Measurements from ENCODE around the gene ARID1B.

DNA sequence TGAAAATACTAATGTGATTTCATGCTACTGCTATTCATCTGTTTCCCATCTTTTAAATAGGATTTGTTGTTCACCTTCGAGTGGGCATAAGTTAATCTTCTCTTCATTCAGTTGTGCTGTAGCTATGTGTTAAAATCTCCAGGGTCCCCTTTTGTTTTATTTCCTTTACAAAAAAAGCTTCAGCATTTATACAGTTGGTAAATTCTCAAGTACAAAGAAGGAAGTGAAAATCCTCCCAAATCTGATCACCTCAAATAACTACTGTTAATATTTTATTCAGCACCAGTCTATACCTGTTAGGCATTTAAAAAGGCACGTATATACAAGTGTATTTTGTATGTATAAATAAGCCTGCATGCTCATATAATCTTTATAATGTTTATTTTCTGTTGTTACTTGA lies 294.9 kb downstream of the ARID1B start:
- TF ChIP-seq, protein P1, sequence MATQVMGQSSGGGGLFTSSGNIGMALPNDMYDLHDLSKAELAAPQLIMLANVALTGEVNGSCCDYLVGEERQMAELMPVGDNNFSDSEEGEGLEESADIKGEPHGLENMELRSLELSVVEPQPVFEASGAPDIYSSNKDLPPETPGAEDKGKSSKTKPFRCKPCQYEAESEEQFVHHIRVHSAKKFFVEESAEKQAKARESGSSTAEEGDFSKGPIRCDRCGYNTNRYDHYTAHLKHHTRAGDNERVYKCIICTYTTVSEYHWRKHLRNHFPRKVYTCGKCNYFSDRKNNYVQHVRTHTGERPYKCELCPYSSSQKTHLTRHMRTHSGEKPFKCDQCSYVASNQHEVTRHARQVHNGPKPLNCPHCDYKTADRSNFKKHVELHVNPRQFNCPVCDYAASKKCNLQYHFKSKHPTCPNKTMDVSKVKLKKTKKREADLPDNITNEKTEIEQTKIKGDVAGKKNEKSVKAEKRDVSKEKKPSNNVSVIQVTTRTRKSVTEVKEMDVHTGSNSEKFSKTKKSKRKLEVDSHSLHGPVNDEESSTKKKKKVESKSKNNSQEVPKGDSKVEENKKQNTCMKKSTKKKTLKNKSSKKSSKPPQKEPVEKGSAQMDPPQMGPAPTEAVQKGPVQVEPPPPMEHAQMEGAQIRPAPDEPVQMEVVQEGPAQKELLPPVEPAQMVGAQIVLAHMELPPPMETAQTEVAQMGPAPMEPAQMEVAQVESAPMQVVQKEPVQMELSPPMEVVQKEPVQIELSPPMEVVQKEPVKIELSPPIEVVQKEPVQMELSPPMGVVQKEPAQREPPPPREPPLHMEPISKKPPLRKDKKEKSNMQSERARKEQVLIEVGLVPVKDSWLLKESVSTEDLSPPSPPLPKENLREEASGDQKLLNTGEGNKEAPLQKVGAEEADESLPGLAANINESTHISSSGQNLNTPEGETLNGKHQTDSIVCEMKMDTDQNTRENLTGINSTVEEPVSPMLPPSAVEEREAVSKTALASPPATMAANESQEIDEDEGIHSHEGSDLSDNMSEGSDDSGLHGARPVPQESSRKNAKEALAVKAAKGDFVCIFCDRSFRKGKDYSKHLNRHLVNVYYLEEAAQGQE (tag by site-specific recombination; IDR thresholded peaks at IDR 0.05), result no peak
- TF ChIP-seq ZNF10 (tag by site-specific recombination; IDR thresholded peaks at IDR 0.05), result no peak
- TF ChIP-seq, protein P2, sequence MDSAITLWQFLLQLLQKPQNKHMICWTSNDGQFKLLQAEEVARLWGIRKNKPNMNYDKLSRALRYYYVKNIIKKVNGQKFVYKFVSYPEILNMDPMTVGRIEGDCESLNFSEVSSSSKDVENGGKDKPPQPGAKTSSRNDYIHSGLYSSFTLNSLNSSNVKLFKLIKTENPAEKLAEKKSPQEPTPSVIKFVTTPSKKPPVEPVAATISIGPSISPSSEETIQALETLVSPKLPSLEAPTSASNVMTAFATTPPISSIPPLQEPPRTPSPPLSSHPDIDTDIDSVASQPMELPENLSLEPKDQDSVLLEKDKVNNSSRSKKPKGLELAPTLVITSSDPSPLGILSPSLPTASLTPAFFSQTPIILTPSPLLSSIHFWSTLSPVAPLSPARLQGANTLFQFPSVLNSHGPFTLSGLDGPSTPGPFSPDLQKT (IDR thresholded peaks at IDR 0.05; ENCODE audit: borderline replicate concordance, low read depth, low read length), result no peak
- TF ChIP-seq CTCF (tag by site-specific recombination; IDR thresholded peaks at IDR 0.05), result no peak
- TF ChIP-seq, protein P3, sequence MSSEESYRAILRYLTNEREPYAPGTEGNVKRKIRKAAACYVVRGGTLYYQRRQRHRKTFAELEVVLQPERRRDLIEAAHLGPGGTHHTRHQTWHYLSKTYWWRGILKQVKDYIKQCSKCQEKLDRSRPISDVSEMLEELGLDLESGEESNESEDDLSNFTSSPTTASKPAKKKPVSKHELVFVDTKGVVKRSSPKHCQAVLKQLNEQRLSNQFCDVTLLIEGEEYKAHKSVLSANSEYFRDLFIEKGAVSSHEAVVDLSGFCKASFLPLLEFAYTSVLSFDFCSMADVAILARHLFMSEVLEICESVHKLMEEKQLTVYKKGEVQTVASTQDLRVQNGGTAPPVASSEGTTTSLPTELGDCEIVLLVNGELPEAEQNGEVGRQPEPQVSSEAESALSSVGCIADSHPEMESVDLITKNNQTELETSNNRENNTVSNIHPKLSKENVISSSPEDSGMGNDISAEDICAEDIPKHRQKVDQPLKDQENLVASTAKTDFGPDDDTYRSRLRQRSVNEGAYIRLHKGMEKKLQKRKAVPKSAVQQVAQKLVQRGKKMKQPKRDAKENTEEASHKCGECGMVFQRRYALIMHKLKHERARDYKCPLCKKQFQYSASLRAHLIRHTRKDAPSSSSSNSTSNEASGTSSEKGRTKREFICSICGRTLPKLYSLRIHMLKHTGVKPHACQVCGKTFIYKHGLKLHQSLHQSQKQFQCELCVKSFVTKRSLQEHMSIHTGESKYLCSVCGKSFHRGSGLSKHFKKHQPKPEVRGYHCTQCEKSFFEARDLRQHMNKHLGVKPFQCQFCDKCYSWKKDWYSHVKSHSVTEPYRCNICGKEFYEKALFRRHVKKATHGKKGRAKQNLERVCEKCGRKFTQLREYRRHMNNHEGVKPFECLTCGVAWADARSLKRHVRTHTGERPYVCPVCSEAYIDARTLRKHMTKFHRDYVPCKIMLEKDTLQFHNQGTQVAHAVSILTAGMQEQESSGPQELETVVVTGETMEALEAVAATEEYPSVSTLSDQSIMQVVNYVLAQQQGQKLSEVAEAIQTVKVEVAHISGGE (tag by site-specific recombination; conservative IDR thresholded peaks at IDR 0.05; ENCODE audit: low read depth), result no peak
- TF ChIP-seq ZNF121 (tag by site-specific recombination; IDR thresholded peaks at IDR 0.05), result no peak
- no peak for TF ChIP-seq ZNF629 (tag by site-specific recombination; IDR thresholded peaks at IDR 0.05)
- no peak for TF ChIP-seq MZF1 (tag by site-specific recombination; IDR thresholded peaks at IDR 0.05; ENCODE audit: borderline replicate concordance)
- no peak for TF ChIP-seq ZNF785 (tag by site-specific recombination; IDR thresholded peaks at IDR 0.05)
- no peak for TF ChIP-seq ZNF416 (tag by site-specific recombination; IDR thresholded peaks at IDR 0.05)
- TF ChIP-seq ZNF274 (IDR thresholded peaks at IDR 0.05; ENCODE audit: low read length), result no peak
- no peak for TF ChIP-seq ZNF274 (tag by site-specific recombination; IDR thresholded peaks at IDR 0.05; ENCODE audit: borderline replicate concordance)
- TF ChIP-seq KLF9 (tag by site-specific recombination; IDR thresholded peaks at IDR 0.05; ENCODE audit: low read depth), result no peak
- no peak for TF ChIP-seq ZNF175 (tag by site-specific recombination; IDR thresholded peaks at IDR 0.05)

All from HEK293 (cell line).